AG04449 (cell line): Measurements from ENCODE around the gene ZNF17.
A peak's percentile ranks its signal among the peaks of the same experiment; 100 is the strongest.

Experiments used
- CTCF ChIA-PET: fragments of 350-600 bp; formaldehyde crosslinking; extraction: SDS; loops from one replicate; lab custom pipeline; 2021; ENCODE audit warnings: antibody characterized with exemption; lab: Yijun Ruan, JAX
- POLR2A ChIA-PET: fragments of 400-600, 350-600 bp; formaldehyde crosslinking; extraction: SDS; loops from one replicate; lab custom pipeline; 2020; ENCODE audit warnings: antibody characterized with exemption, inconsistent platforms; lab: Yijun Ruan, JAX
- DNase-seq: peaks from one replicate; pipeline ENCODE4 v3.0.0-alpha.2; 2010; ENCODE audit warnings: low read depth, low spot score
- H3K4me3 ChIP-seq: 2 replicates; pipeline ENCODE4 v1.5.1; 2011; ENCODE audit warnings: low read depth, mild to moderate bottlenecking, control low read depth, low read length
- TF ChIP-seq, protein P1 (sequence below): IDR thresholded peaks from one replicate; pipeline ENCODE4 v1.5.1; 2011; ENCODE audit warnings: mild to moderate bottlenecking, moderate library complexity, low read length, control low read depth, inconsistent platforms; ENCODE audit not compliant: insufficient read depth; ENCODE audit errors: missing control alignments

Gene ZNF17

DNA sequence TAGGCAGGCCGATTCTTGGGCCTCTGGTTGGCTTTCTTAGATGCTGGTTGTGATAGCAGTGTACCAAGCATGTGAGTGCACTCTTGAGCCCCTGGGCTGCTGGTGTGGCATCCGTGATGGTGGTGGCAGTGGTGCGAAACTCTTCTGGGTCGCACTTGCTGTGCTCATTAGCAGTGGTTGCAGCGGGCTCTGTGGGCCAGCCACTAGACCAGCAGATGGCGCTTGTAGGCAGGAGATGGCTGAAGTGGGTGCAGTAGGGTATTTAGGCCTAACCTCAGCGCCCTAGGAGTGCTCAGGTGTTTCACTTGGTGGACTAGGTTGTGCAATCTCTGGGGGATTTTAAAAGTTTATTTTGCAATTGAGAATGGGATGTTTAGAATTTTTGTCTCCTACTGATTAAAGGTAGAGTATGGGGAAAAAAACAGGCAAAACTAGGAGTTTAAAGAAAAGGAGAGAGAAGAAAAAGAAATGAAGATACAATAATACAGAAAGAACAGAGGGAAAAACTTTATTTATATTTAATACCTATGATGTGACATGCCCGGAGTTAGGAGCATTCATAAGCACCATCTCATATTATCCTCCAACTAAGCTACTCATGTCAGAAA is 4.3 kb upstream of the ZNF17 start:
- TF ChIP-seq, protein P1, sequence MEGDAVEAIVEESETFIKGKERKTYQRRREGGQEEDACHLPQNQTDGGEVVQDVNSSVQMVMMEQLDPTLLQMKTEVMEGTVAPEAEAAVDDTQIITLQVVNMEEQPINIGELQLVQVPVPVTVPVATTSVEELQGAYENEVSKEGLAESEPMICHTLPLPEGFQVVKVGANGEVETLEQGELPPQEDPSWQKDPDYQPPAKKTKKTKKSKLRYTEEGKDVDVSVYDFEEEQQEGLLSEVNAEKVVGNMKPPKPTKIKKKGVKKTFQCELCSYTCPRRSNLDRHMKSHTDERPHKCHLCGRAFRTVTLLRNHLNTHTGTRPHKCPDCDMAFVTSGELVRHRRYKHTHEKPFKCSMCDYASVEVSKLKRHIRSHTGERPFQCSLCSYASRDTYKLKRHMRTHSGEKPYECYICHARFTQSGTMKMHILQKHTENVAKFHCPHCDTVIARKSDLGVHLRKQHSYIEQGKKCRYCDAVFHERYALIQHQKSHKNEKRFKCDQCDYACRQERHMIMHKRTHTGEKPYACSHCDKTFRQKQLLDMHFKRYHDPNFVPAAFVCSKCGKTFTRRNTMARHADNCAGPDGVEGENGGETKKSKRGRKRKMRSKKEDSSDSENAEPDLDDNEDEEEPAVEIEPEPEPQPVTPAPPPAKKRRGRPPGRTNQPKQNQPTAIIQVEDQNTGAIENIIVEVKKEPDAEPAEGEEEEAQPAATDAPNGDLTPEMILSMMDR = peak; percentile 83
- no peak overlapping the region for H3K4me3 ChIP-seq
- no peak for DNase-seq
- ChIA-PET CTCF (interaction anchor here (0.7 to 2.5 kb wide), 20 partner anchors 8 to 772 kb away, joined by 3 to 15 read pairs (median 4); partner anchors contain the start of genes ZNF329 and ZNF587B), POLR2A (no interaction called here)

- no peak for DNase-seq
- H3K4me3 ChIP-seq = no peak overlapping the region
- TF ChIP-seq, protein P1 = no peak
- CTCF ChIA-PET = interaction anchor here (1.7 kb wide), 1 partner anchor 13 kb away, joined by 7 read pairs; no protein-coding TSS in a partner anchor
- POLR2A ChIA-PET = no interaction called here
These were observed 8.5 kb downstream of the ZNF17 start for GRCh38 chr19:57419439-57419838.

- CTCF ChIA-PET = no interaction called here
- DNase-seq = no peak
- TF ChIP-seq, protein P1 = no peak
- H3K4me3 ChIP-seq = no peak overlapping the region
- POLR2A ChIA-PET = no interaction called here
These were observed 10.1 kb downstream of the ZNF17 start for GRCh38 chr19:57421037-57421436.

GRCh38 chr19:57434386-57435061 is 23.6 kb downstream of the ZNF17 start:
- TF ChIP-seq, protein P1 = no peak
- no peak for DNase-seq
- ChIA-PET POLR2A (interaction anchor here (0.6 kb wide), 1 partner anchor 69 kb away, joined by 3 read pairs; no protein-coding TSS in a partner anchor), CTCF (no interaction called here)
- peak overlapping the region; percentile 90 for H3K4me3 ChIP-seq

DNA sequence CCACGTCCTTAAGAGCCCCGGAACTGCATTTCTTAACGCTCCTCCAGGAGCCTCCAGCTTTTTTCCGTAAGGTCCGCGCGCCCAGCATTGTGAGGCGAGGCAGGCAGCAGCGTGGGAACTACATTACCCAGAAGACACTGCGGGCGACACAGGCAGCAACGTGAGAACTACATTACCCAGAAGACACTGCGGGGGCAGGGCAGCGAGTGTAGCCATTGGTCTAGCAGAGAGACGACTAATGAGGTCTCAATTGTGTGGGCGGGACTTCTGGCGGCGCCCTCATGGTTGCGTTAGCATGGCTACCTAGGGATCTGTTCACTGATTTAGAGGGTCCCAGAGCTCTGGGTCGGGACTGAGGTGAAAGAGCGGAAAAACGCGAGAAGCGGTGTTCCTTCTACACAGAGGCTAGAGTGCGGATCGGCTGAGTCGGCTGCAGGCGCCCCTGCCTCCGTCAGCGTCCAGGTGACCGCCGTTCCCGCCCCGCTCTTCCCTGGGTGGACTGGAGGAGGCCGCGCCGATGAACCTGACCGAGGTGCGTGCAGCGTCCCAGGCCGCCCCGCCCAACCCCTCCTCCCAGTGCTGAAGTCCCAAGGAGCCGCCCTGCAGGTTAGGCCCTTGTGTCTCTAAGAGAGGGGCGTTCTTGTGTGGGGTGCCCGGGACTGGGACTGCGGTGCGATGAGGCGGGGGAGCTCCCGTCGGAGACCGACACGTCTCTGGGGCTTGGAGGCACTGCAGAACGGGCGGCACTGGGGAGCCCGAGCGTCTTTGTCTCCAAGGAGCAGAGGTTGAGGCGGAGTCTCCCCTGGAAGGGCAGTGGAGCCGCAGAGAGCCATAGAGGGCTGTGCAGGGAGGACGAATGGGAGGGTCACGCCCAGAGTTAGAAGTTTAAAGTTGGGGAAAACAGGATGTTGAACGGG is 24.4 kb downstream of the ZNF17 start, which contains the start of gene ZNF749:
TSS of gene ZNF749 (plus strand) at position 264 of the 917 bp plus-strand sequence. CDS start at position 518, 254 bp downstream.
- ChIA-PET POLR2A (interaction anchor here (1.0 kb wide), 1 partner anchor 244 kb away, joined by 6 read pairs; the partner anchor contains the start of gene ZNF264), CTCF (interaction anchor here (1.0 to 1.1 kb wide), 2 partner anchors 28 to 29 kb away, joined by 4 read pairs; no protein-coding TSS in a partner anchor)
- peak within 1 kb of the TSS; percentile 90 for H3K4me3 ChIP-seq
- DNase-seq = peak; percentile 86
- TF ChIP-seq, protein P1 = no peak
